Lower lobe of right lung (tissue), 2 donors: ENCODE data around the gene PRCC. TPM values are rescaled to one million over a fixed set of nuclear protein-coding genes. Genes with fewer than 3 reads are reported as not detected.

ENCODE experiments used
- ATAC-seq, 2 donors: fragments of 200-7000 bp; cut with Tn5 transposase; one replicate each; pipeline ENCODE4 v1.9.1; 2020 to 2022; ENCODE audit warnings: mild to moderate bottlenecking in 2 of 2, moderate library complexity in 2 of 2
- DNase-seq: peaks from one replicate; pipeline ENCODE4 v3.0.0-alpha.2; 2020
- H3K27ac ChIP-seq: fragments of 200-600 bp; one replicate; pipeline ENCODE4 v1.8.0; 2022
- H3K27me3 ChIP-seq: fragments of 200-600 bp; one replicate; pipeline ENCODE4 v1.8.0; 2022; ENCODE audit warnings: low read depth
- H3K36me3 ChIP-seq: fragments of 200-600 bp; one replicate; pipeline ENCODE4 v1.8.0; 2022; ENCODE audit warnings: mild to moderate bottlenecking
- H3K4me1 ChIP-seq: fragments of 200-600 bp; one replicate; pipeline ENCODE4 v1.8.0; 2022
- H3K4me3 ChIP-seq: fragments of 200-600 bp; one replicate; pipeline ENCODE4 v1.8.0; 2022; ENCODE audit warnings: mild to moderate bottlenecking
- H3K9me3 ChIP-seq: fragments of 200-600 bp; one replicate; pipeline ENCODE4 v1.8.0; 2022
- intact Hi-C: fragments of 100-400 bp; cut with DNase I; formaldehyde crosslinking; loops from one replicate; pipeline ENCODE4 v1.11.0; 2022
- total RNA-seq: library from RNA; stranded (reverse); fragmentation: NEBNext Ultra II Directional; extraction: Animal tissue kit (Norgen Biotek cat#: 25700); gene quantifications from one replicate; pipeline ENCODE4 v1.2.1, GENCODE V29; 2021
- TF ChIP-seq, protein P1 (sequence below): fragments of 200-600 bp; IDR thresholded peaks from one replicate; pipeline ENCODE4 v1.8.0; 2022; ENCODE audit warnings: antibody characterized with exemption, mild to moderate bottlenecking
- donor health status: DM: no; HTN: yes; CAD: no; lungs with severe emphysema.

Gene PRCC
- total RNA-seq, 1 donor from 2014 or later, result 51.9 TPM

DNA sequence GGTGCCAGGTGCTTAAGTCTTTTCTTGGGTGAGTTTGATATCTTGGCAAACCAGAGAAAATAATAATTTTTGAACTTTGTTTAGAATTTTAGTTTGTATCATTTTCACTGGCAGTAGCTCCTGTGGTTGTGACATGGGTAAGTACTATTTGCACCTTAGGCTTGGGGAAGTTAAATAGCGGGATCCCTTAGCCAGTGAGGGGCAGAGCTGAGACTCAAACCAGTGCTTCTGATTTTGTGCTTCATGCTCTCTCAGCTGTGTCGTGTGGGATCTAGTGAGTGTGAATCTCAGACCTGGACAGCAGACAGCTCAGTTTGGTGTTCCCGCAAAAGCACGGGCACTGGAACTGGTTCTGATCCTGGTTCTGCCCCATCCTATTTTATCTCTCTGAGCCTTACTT lies 9.6 kb downstream of the PRCC start:
- intact Hi-C loops, result no loop called here
- TF ChIP-seq, protein P1, sequence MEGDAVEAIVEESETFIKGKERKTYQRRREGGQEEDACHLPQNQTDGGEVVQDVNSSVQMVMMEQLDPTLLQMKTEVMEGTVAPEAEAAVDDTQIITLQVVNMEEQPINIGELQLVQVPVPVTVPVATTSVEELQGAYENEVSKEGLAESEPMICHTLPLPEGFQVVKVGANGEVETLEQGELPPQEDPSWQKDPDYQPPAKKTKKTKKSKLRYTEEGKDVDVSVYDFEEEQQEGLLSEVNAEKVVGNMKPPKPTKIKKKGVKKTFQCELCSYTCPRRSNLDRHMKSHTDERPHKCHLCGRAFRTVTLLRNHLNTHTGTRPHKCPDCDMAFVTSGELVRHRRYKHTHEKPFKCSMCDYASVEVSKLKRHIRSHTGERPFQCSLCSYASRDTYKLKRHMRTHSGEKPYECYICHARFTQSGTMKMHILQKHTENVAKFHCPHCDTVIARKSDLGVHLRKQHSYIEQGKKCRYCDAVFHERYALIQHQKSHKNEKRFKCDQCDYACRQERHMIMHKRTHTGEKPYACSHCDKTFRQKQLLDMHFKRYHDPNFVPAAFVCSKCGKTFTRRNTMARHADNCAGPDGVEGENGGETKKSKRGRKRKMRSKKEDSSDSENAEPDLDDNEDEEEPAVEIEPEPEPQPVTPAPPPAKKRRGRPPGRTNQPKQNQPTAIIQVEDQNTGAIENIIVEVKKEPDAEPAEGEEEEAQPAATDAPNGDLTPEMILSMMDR, result no peak
- Histone ChIP-seq H3K4me1 (peaks cover 39% of the 10 kb centered on the region), H3K27ac (no peak overlapping the region), H3K4me3 (no peak overlapping the region), H3K27me3 (no peaks in the 10 kb centered on the region), H3K9me3 (no peaks in the 10 kb centered on the region), H3K36me3 (peaks cover 22% of the 10 kb centered on the region)
- ATAC-seq (no peak), DNase-seq (no peak)

DNA sequence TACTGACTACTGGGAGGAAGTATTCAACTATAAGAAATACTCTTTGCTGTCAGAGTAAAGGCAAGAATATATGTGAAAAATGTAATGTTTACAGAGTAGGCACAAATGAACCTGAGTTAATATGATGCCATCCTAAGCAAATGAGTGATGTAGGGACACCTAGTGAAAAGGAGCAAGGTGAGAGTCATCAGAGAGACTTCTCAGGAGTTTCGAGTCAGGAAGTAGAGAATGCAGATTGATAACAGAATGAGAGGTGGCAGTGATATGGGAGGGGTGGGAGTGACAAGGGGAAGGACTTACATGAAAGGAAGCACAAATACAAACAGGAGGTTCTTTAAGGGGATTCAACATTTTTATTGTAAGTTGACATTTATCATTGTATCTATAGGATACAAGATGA lies 10.2 kb downstream of the PRCC start:
- no peak for DNase-seq
- TF ChIP-seq, protein P1, result no peak

DNA sequence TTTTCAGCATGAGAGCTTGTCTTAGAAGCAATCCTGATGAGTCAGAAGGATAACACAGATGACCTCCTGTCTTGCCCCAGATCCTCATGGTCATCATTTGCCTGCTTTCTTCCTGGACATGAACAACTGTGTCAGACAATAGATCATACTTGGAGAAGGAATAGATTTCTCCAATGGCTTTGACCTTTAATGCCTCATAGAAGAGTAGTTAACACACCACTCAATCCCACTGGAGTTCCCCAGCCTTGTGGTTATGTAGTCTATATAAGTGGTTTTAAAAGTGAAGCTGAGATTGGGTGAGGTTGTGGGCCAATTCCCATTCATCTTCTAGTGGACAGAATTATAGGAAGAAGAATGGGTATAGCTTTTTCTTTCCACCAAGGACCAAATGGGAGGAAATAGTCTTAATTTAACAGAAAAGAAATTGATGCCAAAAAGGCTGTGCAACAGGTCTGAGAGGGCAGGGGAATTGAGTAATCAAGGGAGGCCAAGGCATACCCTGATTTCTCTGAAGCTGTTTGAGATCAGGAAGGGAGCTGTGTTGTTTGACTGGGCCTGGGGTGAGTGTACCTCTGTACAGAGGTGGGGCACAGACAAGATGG lies 14.4 kb downstream of the PRCC start:
- Histone ChIP-seq H3K27ac (no peak overlapping the region), H3K4me3 (no peak overlapping the region), H3K36me3 (peaks cover 57% of the 10 kb centered on the region), H3K9me3 (no peaks in the 10 kb centered on the region), H3K27me3 (no peaks in the 10 kb centered on the region), H3K4me1 (peaks cover 23% of the 10 kb centered on the region)
- TF ChIP-seq, protein P1, result no peak
- intact Hi-C loops, result no loop called here
- peak in 1 of 2 donors; percentile 32 for ATAC-seq
- DNase-seq, result no peak

More for the DNA sequence above, 10.2 kb downstream of the PRCC start:
- Histone ChIP-seq H3K36me3 (peaks cover 25% of the 10 kb centered on the region), H3K4me3 (no peak overlapping the region), H3K27me3 (no peaks in the 10 kb centered on the region), H3K27ac (no peak overlapping the region), H3K4me1 (peaks cover 39% of the 10 kb centered on the region), H3K9me3 (no peaks in the 10 kb centered on the region)
- intact Hi-C loops, result no loop called here
- no peak for ATAC-seq

DNA sequence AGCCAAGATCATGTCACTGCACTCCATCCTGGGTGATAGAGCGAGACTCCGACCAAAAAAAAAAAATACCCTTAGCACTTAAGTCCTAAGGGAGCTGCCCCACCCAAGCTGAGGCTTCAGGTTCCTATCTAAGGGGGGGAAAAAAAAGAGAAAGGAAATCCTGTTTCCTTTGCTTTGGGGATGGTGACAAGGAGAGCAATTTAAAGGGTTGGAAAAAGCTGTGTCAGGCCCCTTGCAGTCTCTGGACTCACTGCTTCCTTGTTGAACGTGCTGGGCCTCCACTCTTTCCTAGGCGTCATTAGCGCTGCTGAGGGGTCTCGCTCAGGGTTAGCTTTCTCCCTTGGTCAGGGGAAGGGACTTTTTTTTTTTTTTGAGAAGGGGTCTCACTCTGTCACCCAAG lies 18.1 kb downstream of the PRCC start:
- no peaks in the 10 kb centered on the region for H3K27me3 ChIP-seq
- H3K9me3 ChIP-seq, result no peaks in the 10 kb centered on the region
- H3K36me3 ChIP-seq, result peaks cover 83% of the 10 kb centered on the region
- ATAC-seq (no peak), DNase-seq (no peak)
- TF ChIP-seq, protein P1, result no peak
- H3K4me3 ChIP-seq, result no peak overlapping the region
- intact Hi-C loops, result no loop called here
- no peak overlapping the region for H3K27ac ChIP-seq
- H3K4me1 ChIP-seq, result peaks cover 9% of the 10 kb centered on the region

DNA sequence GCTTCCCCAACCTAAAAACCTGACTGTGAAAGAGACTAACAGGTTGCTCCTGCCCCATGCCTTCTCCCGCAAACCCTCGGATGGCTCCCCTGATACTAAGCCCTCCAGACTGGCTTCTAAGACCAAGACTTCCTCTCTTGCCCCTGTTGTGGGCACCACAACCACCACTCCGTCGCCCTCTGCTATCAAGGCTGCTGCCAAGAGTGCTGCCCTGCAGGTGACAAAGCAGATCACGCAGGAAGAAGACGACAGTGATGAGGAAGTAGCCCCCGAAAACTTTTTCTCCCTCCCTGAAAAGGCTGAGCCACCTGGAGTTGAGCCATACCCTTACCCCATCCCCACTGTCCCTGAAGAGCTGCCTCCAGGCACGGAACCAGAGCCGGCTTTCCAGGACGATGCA lies 19.3 kb downstream of the PRCC start:
- intact Hi-C loops, result no loop called here
- Histone ChIP-seq H3K27ac (no peak overlapping the region), H3K4me1 (peaks cover 6% of the 10 kb centered on the region), H3K4me3 (no peak overlapping the region), H3K9me3 (no peaks in the 10 kb centered on the region), H3K36me3 (peaks cover 92% of the 10 kb centered on the region), H3K27me3 (no peaks in the 10 kb centered on the region)
- TF ChIP-seq, protein P1, result no peak
- no peak for ATAC-seq
- DNase-seq, result no peak

DNA sequence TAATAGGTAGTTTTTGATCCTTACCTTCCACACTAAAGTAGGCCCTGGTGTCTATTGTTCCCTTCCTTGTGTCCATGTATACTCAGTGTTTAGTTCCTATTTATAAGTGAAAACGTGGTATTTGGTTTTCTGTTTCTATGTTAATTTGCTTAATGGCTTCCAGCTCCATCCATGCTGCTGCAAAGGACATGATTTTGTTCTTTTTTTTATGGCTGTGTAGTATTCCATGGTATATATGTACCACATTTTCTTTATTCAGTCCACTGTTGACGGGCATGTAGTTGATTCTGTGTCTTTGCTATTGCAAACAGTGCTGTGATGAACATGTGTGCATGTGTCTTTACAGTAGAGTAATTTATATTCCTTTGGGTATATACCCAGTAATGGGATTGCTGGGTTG lies 20.8 kb downstream of the PRCC start:
- Histone ChIP-seq H3K4me1 (no peaks in the 10 kb centered on the region), H3K27ac (no peak overlapping the region), H3K36me3 (peaks cover 92% of the 10 kb centered on the region), H3K4me3 (no peak overlapping the region), H3K9me3 (no peaks in the 10 kb centered on the region), H3K27me3 (no peaks in the 10 kb centered on the region)
- TF ChIP-seq, protein P1, result no peak
- no peak for DNase-seq
- no peak for ATAC-seq
- intact Hi-C loops, result no loop called here
